Endothelial cell (in vitro differentiated cells): ENCODE measurements around the gene TBX6. TPM values are rescaled to one million over a fixed set of nuclear protein-coding genes. Genes with fewer than 3 reads are reported as not detected.
A peak's percentile ranks its signal among the peaks of the same experiment; 100 is the strongest.

Experiments used
- DNase-seq: peaks from one replicate; pipeline ENCODE4 v3.0.0; 2021; ENCODE audit warnings: low spot score
- H3K27ac Mint-ChIP-seq: one replicate; pipeline ENCODE4 v1.8.0; 2021; ENCODE audit warnings: mixed read lengths, inconsistent platforms; ENCODE audit not compliant: unreplicated experiment
- H3K27me3 Mint-ChIP-seq: one replicate; pipeline ENCODE4 v1.8.0; 2021; ENCODE audit warnings: mild to moderate bottlenecking, moderate library complexity, mixed read lengths, inconsistent platforms; ENCODE audit not compliant: unreplicated experiment
- H3K36me3 Mint-ChIP-seq: one replicate; pipeline ENCODE4 v1.8.0; 2021; ENCODE audit warnings: mild to moderate bottlenecking, low read depth, mixed read lengths, inconsistent platforms; ENCODE audit not compliant: unreplicated experiment
- H3K4me1 Mint-ChIP-seq: one replicate; pipeline ENCODE4 v1.8.0; 2021; ENCODE audit warnings: mild to moderate bottlenecking, mixed read lengths, inconsistent platforms; ENCODE audit not compliant: unreplicated experiment
- H3K4me3 Mint-ChIP-seq: one replicate; pipeline ENCODE4 v1.8.0; 2021; ENCODE audit warnings: mild to moderate bottlenecking, mixed read lengths, inconsistent platforms; ENCODE audit not compliant: unreplicated experiment
- H3K9me3 Mint-ChIP-seq: one replicate; pipeline ENCODE4 v1.8.0; 2021; ENCODE audit warnings: mixed read lengths, inconsistent platforms; ENCODE audit not compliant: unreplicated experiment
- total RNA-seq: library from RNA; stranded (reverse); fragmentation: NEBNext Ultra II Directional; extraction: Animal tissue kit (Norgen Biotek cat#: 25700); gene quantifications from one replicate; pipeline ENCODE4 v1.2.1, GENCODE V29; 2021; ENCODE audit not compliant: unreplicated experiment
- TF ChIP-seq, protein P1 (sequence below): fragments of 200-600 bp; sonication (generic); IDR thresholded peaks from one replicate; pipeline ENCODE4 v1.5.0; 2021; ENCODE audit warnings: antibody characterized with exemption; ENCODE audit not compliant: unreplicated experiment

TBX6 gene
- total RNA-seq, 1 donor from 2014 or later: 2.6 TPM

DNA sequence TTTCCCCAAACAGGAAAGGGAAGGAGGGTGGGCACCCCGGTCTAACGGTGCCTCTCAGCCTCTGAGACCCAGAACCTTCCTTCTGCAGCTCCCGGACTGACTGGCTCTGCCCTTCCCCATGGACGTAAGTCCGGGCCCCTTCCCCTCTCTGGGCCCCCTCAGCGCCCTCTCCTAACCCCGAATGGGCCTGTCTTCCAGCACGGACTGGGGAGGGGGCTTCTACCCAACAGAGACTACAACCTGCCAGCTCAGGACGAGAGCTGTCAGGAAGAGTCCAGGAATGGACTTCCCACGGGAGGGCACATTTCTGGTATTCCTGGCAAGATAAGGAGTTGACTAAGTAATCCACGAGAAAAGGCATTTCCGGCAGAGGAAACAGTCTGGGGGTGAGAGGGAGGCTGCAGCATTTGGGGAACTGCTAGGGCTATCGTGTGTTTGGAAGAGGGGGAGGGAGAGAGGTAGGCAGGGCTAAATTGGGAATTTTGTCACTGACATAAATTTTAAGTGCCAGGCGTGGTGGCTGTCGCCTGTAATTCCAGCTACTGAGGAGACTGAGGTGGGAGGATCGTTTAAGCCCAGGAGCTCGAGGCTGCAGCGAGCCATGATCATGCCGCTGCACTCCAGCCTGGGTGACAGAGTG, 38.2 kb downstream of the TBX6 start:
- Mint-ChIP-seq H3K9me3 (no peaks in the 10 kb centered on the region), H3K27me3 (peaks cover 5% of the 10 kb centered on the region), H3K4me3 (peak overlapping the region; percentile 90), H3K36me3 (peaks cover 4% of the 10 kb centered on the region), H3K27ac (peak overlapping the region; percentile 78), H3K4me1 (peaks cover 21% of the 10 kb centered on the region)
- TF ChIP-seq, protein P1, sequence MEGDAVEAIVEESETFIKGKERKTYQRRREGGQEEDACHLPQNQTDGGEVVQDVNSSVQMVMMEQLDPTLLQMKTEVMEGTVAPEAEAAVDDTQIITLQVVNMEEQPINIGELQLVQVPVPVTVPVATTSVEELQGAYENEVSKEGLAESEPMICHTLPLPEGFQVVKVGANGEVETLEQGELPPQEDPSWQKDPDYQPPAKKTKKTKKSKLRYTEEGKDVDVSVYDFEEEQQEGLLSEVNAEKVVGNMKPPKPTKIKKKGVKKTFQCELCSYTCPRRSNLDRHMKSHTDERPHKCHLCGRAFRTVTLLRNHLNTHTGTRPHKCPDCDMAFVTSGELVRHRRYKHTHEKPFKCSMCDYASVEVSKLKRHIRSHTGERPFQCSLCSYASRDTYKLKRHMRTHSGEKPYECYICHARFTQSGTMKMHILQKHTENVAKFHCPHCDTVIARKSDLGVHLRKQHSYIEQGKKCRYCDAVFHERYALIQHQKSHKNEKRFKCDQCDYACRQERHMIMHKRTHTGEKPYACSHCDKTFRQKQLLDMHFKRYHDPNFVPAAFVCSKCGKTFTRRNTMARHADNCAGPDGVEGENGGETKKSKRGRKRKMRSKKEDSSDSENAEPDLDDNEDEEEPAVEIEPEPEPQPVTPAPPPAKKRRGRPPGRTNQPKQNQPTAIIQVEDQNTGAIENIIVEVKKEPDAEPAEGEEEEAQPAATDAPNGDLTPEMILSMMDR: no peak
- DNase-seq: no peak

GRCh38 chr16:30052671-30053372, 38.9 kb downstream of the TBX6 start:
- peak overlapping the region; percentile 90 for H3K4me3 Mint-ChIP-seq
- peaks cover 5% of the 10 kb centered on the region for H3K27me3 Mint-ChIP-seq
- H3K9me3 Mint-ChIP-seq: no peaks in the 10 kb centered on the region
- H3K36me3 Mint-ChIP-seq: peaks cover 4% of the 10 kb centered on the region
- peak; percentile 94 for DNase-seq
- H3K4me1 Mint-ChIP-seq: peaks cover 21% of the 10 kb centered on the region
- TF ChIP-seq, protein P1: no peak
- H3K27ac Mint-ChIP-seq: no peak overlapping the region

DNA sequence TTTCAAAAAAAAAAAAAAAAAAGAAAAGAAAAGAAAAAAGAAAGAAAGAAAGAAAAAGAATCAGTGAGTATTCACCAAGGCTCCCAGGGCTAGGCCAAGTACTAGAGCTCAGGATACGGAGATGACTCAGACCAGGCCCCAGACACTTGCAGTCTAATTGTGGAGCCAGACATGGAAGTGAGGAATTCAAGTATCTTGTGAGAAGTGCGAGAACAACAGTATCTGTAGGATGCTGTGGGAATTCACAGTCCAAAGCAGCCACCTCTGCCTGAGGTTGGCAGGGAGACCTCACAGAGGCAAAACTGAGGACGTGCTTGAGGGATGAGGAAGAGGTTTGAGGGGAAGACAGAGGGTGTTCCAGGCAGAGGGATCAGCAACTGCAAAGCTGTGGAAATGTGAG, 40.2 kb downstream of the TBX6 start:
- Mint-ChIP-seq H3K36me3 (peaks cover 4% of the 10 kb centered on the region), H3K27me3 (peaks cover 12% of the 10 kb centered on the region), H3K27ac (peak overlapping the region; percentile 54), H3K4me3 (peak overlapping the region; percentile 72), H3K9me3 (no peaks in the 10 kb centered on the region), H3K4me1 (peaks cover 21% of the 10 kb centered on the region)
- TF ChIP-seq, protein P1: no peak
- no peak for DNase-seq

DNA sequence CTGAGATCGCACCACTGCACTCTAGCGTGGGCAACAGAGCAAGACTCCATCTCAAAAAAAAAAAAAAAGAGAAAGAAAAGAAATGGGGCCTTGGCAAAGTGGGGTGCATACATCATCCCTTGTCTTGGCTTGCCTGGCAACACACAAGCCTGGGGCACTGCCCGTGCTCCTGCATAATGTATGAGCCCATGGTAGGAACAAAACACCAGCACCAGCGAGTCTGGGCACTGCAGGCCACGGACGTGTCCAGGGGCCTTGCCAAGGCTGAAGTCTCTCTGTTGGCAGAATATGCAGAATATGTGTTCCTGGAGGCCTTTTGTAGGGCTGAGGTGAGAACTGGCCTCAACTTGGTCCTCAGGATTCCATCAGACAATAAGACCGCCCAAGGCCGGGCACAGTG, 41.9 kb downstream of the TBX6 start:
- TF ChIP-seq, protein P1: no peak
- Mint-ChIP-seq H3K27me3 (peaks cover 12% of the 10 kb centered on the region), H3K9me3 (no peaks in the 10 kb centered on the region), H3K4me1 (peaks cover 16% of the 10 kb centered on the region), H3K27ac (no peak overlapping the region), H3K36me3 (peaks cover 9% of the 10 kb centered on the region), H3K4me3 (no peak overlapping the region)
- DNase-seq: no peak

DNA sequence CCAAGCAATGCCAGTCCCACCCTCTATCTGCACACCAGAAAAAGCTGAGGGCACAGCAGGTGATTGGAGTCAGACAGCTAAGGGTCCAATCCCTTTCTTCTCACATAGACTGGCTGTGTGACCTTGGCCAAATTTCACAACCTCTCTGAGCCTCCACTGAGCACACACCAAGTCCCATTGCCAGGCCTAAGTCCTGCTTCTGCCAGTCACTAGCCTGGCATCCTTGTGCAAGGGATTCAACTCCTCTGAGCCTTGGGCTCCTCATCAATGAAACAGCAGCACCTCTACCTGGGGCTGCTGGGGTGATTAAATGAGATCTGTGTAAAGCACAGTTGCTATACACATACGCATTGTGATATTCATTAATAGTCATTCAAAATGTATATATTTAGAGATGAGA, 45.1 kb downstream of the TBX6 start:
- peaks cover 11% of the 10 kb centered on the region for H3K27me3 Mint-ChIP-seq
- no peaks in the 10 kb centered on the region for H3K9me3 Mint-ChIP-seq
- DNase-seq: no peak
- peaks cover 5% of the 10 kb centered on the region for H3K4me1 Mint-ChIP-seq
- peaks cover 9% of the 10 kb centered on the region for H3K36me3 Mint-ChIP-seq
- TF ChIP-seq, protein P1: no peak
- no peak overlapping the region for H3K27ac Mint-ChIP-seq
- no peak overlapping the region for H3K4me3 Mint-ChIP-seq
